DND-41 (cell line): Measurements from ENCODE around the gene TRMU.

Experiments used
- CTCF ChIP-seq: IDR thresholded peaks from 2 replicates; pipeline ENCODE4 v1.5.1; 2012; ENCODE audit warnings: borderline replicate concordance, low read length, moderate library complexity, mild to moderate bottlenecking; ENCODE audit not compliant: poor library complexity, severe bottlenecking; ENCODE audit errors: extremely low read depth
- EZH2 ChIP-seq: IDR thresholded peaks from 3 replicates; pipeline ENCODE4 v1.6.1; 2012; ENCODE audit warnings: borderline replicate concordance, low read depth, mild to moderate bottlenecking, moderate library complexity, low read length, inconsistent platforms; ENCODE audit not compliant: severe bottlenecking

GRCh38 chr22:46367707-46368191 lies 32.2 kb downstream of the TRMU start:
- peak; percentile 96 for TF ChIP-seq CTCF
- TF ChIP-seq EZH2, result no peak
